GM23338 (cell line): ENCODE data around the gene USP49. TPM values are rescaled to one million over a fixed set of nuclear protein-coding genes. Genes with fewer than 3 reads are reported as not detected.

Source experiments
- ATAC-seq: fragments of 200-7000 bp; cut with Tn5 transposase; 3 replicates; pipeline ENCODE4 v1.9.1; 2020
- DNase-seq: peaks from one replicate; pipeline ENCODE4 v3.0.0-alpha.2; 2015; ENCODE audit warnings: low spot score
- H2AFZ ChIP-seq: fragments of 200-600 bp; sonication (generic); 2 replicates; pipeline ENCODE4 v1.8.0; 2016; ENCODE audit warnings: antibody characterized with exemption, mild to moderate bottlenecking, moderate library complexity
- H3F3A ChIP-seq: fragments of 200-600 bp; sonication (generic); replicated peaks from 2 replicates; pipeline ENCODE4 v1.8.0; 2017; ENCODE audit warnings: antibody characterized with exemption, mixed run types, low read depth
- H3K27ac ChIP-seq: fragments of 200-600 bp; sonication (generic); 2 replicates; pipeline ENCODE4 v1.6.1; 2016; ENCODE audit warnings: low read depth
- H3K27me3 ChIP-seq: fragments of 200-600 bp; sonication (generic); 2 replicates; pipeline ENCODE4 v1.8.0; 2016; ENCODE audit warnings: mild to moderate bottlenecking, mixed run types, moderate library complexity; ENCODE audit not compliant: insufficient read depth
- H3K36me3 ChIP-seq: fragments of 200-600 bp; sonication (generic); 2 replicates; pipeline ENCODE4 v1.8.0; 2016; ENCODE audit warnings: mild to moderate bottlenecking; ENCODE audit not compliant: insufficient read depth
- H3K4me1 ChIP-seq: fragments of 200-600 bp; sonication (generic); 2 replicates; pipeline ENCODE4 v1.8.0; 2016; ENCODE audit warnings: mild to moderate bottlenecking, moderate library complexity; ENCODE audit not compliant: insufficient read depth
- H3K4me2 ChIP-seq: fragments of 200-600 bp; sonication (generic); 2 replicates; pipeline ENCODE4 v1.7.1; 2017; ENCODE audit warnings: mixed run types
- H3K4me3 ChIP-seq: fragments of 200-600 bp; sonication (generic); 2 replicates; pipeline ENCODE4 v1.6.1; 2016; ENCODE audit warnings: mixed run types
- H3K79me2 ChIP-seq: fragments of 200-600 bp; sonication (generic); replicated peaks from 2 replicates; pipeline ENCODE4 v1.8.0; 2017; ENCODE audit warnings: mild to moderate bottlenecking; ENCODE audit not compliant: insufficient read depth
- H3K9me2 ChIP-seq: fragments of 200-600 bp; sonication (generic); 2 replicates; pipeline ENCODE4 v1.8.0; 2017; ENCODE audit not compliant: insufficient read depth
- H4K20me1 ChIP-seq: fragments of 200-600 bp; sonication (generic); replicated peaks from 2 replicates; pipeline ENCODE4 v1.8.0; 2017; ENCODE audit warnings: mild to moderate bottlenecking; ENCODE audit not compliant: insufficient read depth
- H3K27ac Mint-ChIP-seq: 2 replicates; pipeline ENCODE4 v1.8.0; 2020; ENCODE audit warnings: inconsistent platforms, mild to moderate bottlenecking, moderate library complexity, mixed read lengths
- H3K27me3 Mint-ChIP-seq: 3 replicates; pipeline ENCODE4 v1.8.0; 2022; ENCODE audit warnings: low read depth, mild to moderate bottlenecking, moderate library complexity, mixed read lengths, inconsistent platforms; ENCODE audit not compliant: insufficient read depth, poor library complexity
- H3K36me3 Mint-ChIP-seq: 3 replicates; pipeline ENCODE4 v1.8.0; 2021; ENCODE audit warnings: low read depth, mild to moderate bottlenecking, inconsistent platforms, moderate library complexity, mixed read lengths
- H3K4me1 Mint-ChIP-seq: 3 replicates; pipeline ENCODE4 v1.8.0; 2020; ENCODE audit warnings: mild to moderate bottlenecking, inconsistent platforms, mixed read lengths
- H3K4me3 Mint-ChIP-seq: 3 replicates; pipeline ENCODE4 v1.8.0; 2021; ENCODE audit warnings: moderate library complexity, mild to moderate bottlenecking, inconsistent platforms, mixed read lengths
- H3K9me3 Mint-ChIP-seq: 3 replicates; pipeline ENCODE4 v1.8.0; 2020; ENCODE audit warnings: moderate library complexity, mild to moderate bottlenecking, inconsistent platforms, mixed read lengths
- CREB1 ChIP-seq: fragments of 250-450 bp; sonication (Bioruptor Pico); IDR thresholded peaks from 2 replicates; pipeline ENCODE4 v1.5.0; 2020; ENCODE audit warnings: low read depth, mild to moderate bottlenecking, moderate library complexity
- CTCF ChIP-seq, 2 experiments: fragments of 200-600 bp in 1 of 2; sonication (generic) in 1 of 2; conservative IDR thresholded peaks; 2 replicates each; pipeline versions ENCODE4 v1.5.1 to v1.6.1; 2016 to 2017; ENCODE audit warnings: antibody characterized with exemption in 2 of 2, low read depth in 2 of 2, mild to moderate bottlenecking in 2 of 2, moderate library complexity in 1 of 2
- ETS1 ChIP-seq: IDR thresholded peaks from 2 replicates; pipeline ENCODE4 v1.6.1; 2016; ENCODE audit warnings: antibody characterized with exemption
- EZH2 ChIP-seq: fragments of 200-600 bp; sonication (generic); IDR thresholded peaks from one replicate; pipeline ENCODE4 v1.8.0; 2017; ENCODE audit warnings: antibody characterized with exemption, mild to moderate bottlenecking, low read depth; ENCODE audit not compliant: unreplicated experiment
- EZH2phosphoT487 ChIP-seq: fragments of 200-600 bp; sonication (generic); IDR thresholded peaks from one replicate; pipeline ENCODE4 v1.8.1; 2018; ENCODE audit warnings: antibody characterized with exemption; ENCODE audit not compliant: unreplicated experiment
- POLR2AphosphoS5 ChIP-seq: IDR thresholded peaks from 2 replicates; pipeline ENCODE4 v1.6.1; 2016; ENCODE audit warnings: antibody characterized with exemption, low read depth
- REST ChIP-seq: IDR thresholded peaks from one replicate; pipeline ENCODE4 v1.6.1; 2018; ENCODE audit warnings: antibody characterized with exemption; ENCODE audit not compliant: unreplicated experiment
- polyA plus RNA-seq: library from polyadenylated mRNA; unstranded; fragments of >200 nt; fragmentation: Nextera tagmentation; extraction: Ambion mirVana; gene quantifications from 2 replicates; pipeline ENCODE4 v1.2.1, GENCODE V29; 2016
- total RNA-seq: library from RNA; depleted of rRNA; stranded (reverse); fragments of >200 nt; shearing (Covaris generic); gene quantifications from 2 replicates; pipeline ENCODE4 v1.2.3, GENCODE V29; 2014

Gene USP49
- total and polyA plus RNA-seq, 2 experiments from 2014 or later: 5.9 to 21.5 TPM

- Histone ChIP-seq H3K27me3 (peaks cover 60% of the 10 kb centered on the region), H3K4me2 (peak within 1 kb of the TSS; percentile 98), H3K79me2 (0 out of 2 replicates have a peak, but pooled peaks cover 7% of the 10 kb centered on the region), H3K9me2 (no peaks in the 10 kb centered on the region), H3K4me3 (peak within 1 kb of the TSS; percentile 87), H2AFZ (peak within 1 kb of the TSS; percentile 96), H3K36me3 (no peaks in the 10 kb centered on the region), H3F3A (peaks cover 5% of the 10 kb centered on the region), H3K27ac (no peak within 1 kb of the TSS), H3K4me1 (peaks cover 25% of the 10 kb centered on the region), H4K20me1 (no peaks in the 10 kb centered on the region; the same call in 1 of the 2 replicates)
- TF ChIP-seq CREB1 (CRISPR knock-in tag) (no peak), EZH2 (peak; percentile 13)
- peak within 1 kb of the TSS; percentile 88 for H3K4me3 Mint-ChIP-seq
- ATAC-seq (peak; percentile 32), DNase-seq (peak; percentile 70)
- H3K36me3 Mint-ChIP-seq: no peaks in the 10 kb centered on the region; the same call in 2 of the 3 replicates
- no peaks in the 10 kb centered on the region for H3K9me3 Mint-ChIP-seq
- peaks cover 48% of the 10 kb centered on the region for H3K27me3 Mint-ChIP-seq
- H3K27ac Mint-ChIP-seq: 0 out of 2 replicates have a peak within 1 kb of the TSS, but pooled peaks have one; percentile 52
- H3K4me1 Mint-ChIP-seq: peaks cover 25% of the 10 kb centered on the region
Observed at GRCh38 chr6:41780551-41781365, 114.4 kb downstream of the USP49 start, which contains the start of gene PRICKLE4. Gene PRICKLE4, plus strand, starts transcription at chr6:41780782. Its CDS starts 2,692 bp downstream, at chr6:41783474.

GRCh38 chr6:41779788-41780550, 115.2 kb downstream of the USP49 start, which contains the start of gene FRS3:
Gene FRS3, minus strand, starts transcription at chr6:41779900. Its CDS starts 2,913 bp downstream, at chr6:41776987.
- H3K79me2 ChIP-seq: 0 out of 2 replicates have a peak, but pooled peaks cover 7% of the 10 kb centered on the region
- peak; percentile 79 for ATAC-seq
- no peak for TF ChIP-seq EZH2phosphoT487
- TF ChIP-seq POLR2AphosphoS5: peak; percentile 71
- peak; percentile 70 for TF ChIP-seq ETS1
- TF ChIP-seq CREB1 (CRISPR knock-in tag): peak; percentile 67
- peak; percentile 83 to 100 for TF ChIP-seq CTCF (conservative IDR thresholded peaks at IDR 0.05; ENCODE audit: low read depth in 2 of 2)
- TF ChIP-seq REST: peak; percentile 24
- peaks cover 23% of the 10 kb centered on the region for H3K4me1 ChIP-seq
- H3K27me3 Mint-ChIP-seq: peaks cover 47% of the 10 kb centered on the region
- H3K4me3 Mint-ChIP-seq: peak within 1 kb of the TSS; percentile 89
- H3K27me3 ChIP-seq: peaks cover 52% of the 10 kb centered on the region
- H3K36me3 ChIP-seq: no peaks in the 10 kb centered on the region
- peaks cover 5% of the 10 kb centered on the region; the same call in 1 of the 2 replicates for H3F3A ChIP-seq
- H3K4me2 ChIP-seq: peak within 1 kb of the TSS; percentile 98
- no peaks in the 10 kb centered on the region for H3K9me2 ChIP-seq
- peak; percentile 97 for DNase-seq
- H2AFZ ChIP-seq: peak within 1 kb of the TSS; percentile 96
- peaks cover 19% of the 10 kb centered on the region for H3K4me1 Mint-ChIP-seq
- H3K9me3 Mint-ChIP-seq: no peaks in the 10 kb centered on the region
- peak within 1 kb of the TSS; percentile 87 for H3K4me3 ChIP-seq
- H3K27ac ChIP-seq: no peak within 1 kb of the TSS
- H3K36me3 Mint-ChIP-seq: peaks cover 1% of the 10 kb centered on the region; the same call in 1 of the 3 replicates
- no peaks in the 10 kb centered on the region for H4K20me1 ChIP-seq
- H3K27ac Mint-ChIP-seq: peak within 1 kb of the TSS; percentile 52; the same call in 1 of the 2 replicates
